ENCODE results near the gene DOK4. TPM values are rescaled to one million over a fixed set of nuclear protein-coding genes. Genes with fewer than 3 reads are reported as not detected.

DOK4 gene
- total and polyA plus RNA-seq, 7 donors = 3.9 to 147 (median 21.8) TPM

GRCh38 chr16:57509231-57509923, 23.1 kb upstream of the DOK4 start:
- H3K4me3 ChIP-seq = no peak overlapping the region
- peaks cover 0 to 8% (median 0%) of the 10 kb centered on the region in 4 donors for H3K36me3 ChIP-seq
- H3K27me3 ChIP-seq = no peaks in the 10 kb centered on the region
- DNase-seq = peak; percentile 47
- H3K27ac ChIP-seq = no peak overlapping the region
- H3K9me3 ChIP-seq = no peaks in the 10 kb centered on the region
- intact Hi-C loops (cut with DNase I) = no loop called here
- 81 to 87% methylated on average over 12 of the region's 12 CpGs for WGBS, 2 donors
- TF ChIP-seq POLR2A (IDR thresholded peaks at IDR 0.05) (no peak), POLR2AphosphoS5 (IDR thresholded peaks at IDR 0.05) (no peak), CTCF (IDR thresholded peaks at IDR 0.05) (no peak), EP300 (IDR thresholded peaks at IDR 0.05) (no peak)
- peaks cover 0 to 12% (median 5%) of the 10 kb centered on the region in 4 donors for H3K4me1 ChIP-seq

GRCh38 chr16:57508035-57508425, 21.7 kb upstream of the DOK4 start:
- TF ChIP-seq POLR2A (IDR thresholded peaks at IDR 0.05) = no peak
- TF ChIP-seq CTCF (IDR thresholded peaks at IDR 0.05) = no peak
- no peak for TF ChIP-seq EP300 (IDR thresholded peaks at IDR 0.05)
- no peak for TF ChIP-seq POLR2AphosphoS5 (IDR thresholded peaks at IDR 0.05)
- Histone ChIP-seq H3K4me3 (no peak overlapping the region), H3K36me3 (peaks cover 0 to 8% (median 0%) of the 10 kb centered on the region in 4 donors), H3K27me3 (no peaks in the 10 kb centered on the region), H3K27ac (no peak overlapping the region), H3K4me1 (peaks cover 0 to 3% (median 1%) of the 10 kb centered on the region in 4 donors), H3K9me3 (no peaks in the 10 kb centered on the region)
- intact Hi-C loops (cut with DNase I) = no loop called here
- 83 to 92% methylated on average over 3 of the region's 3 CpGs for WGBS, 2 donors
- peak; percentile 25 for DNase-seq

GRCh38 chr16:57507136-57508034, 21.1 kb upstream of the DOK4 start:
- WGBS, 2 donors = 74 to 76% methylated on average over 13 of the region's 13 CpGs
- intact Hi-C loops (cut with DNase I) = no loop called here
- Histone ChIP-seq H3K27ac (no peak overlapping the region), H3K36me3 (peaks cover 0 to 5% (median 0%) of the 10 kb centered on the region in 4 donors), H3K9me3 (no peaks in the 10 kb centered on the region), H3K27me3 (no peaks in the 10 kb centered on the region), H3K4me1 (no peaks in the 10 kb centered on the region), H3K4me3 (no peak overlapping the region)
- TF ChIP-seq POLR2A (IDR thresholded peaks at IDR 0.05) = no peak
- TF ChIP-seq EP300 (IDR thresholded peaks at IDR 0.05) = no peak
- no peak for TF ChIP-seq POLR2AphosphoS5 (IDR thresholded peaks at IDR 0.05)
- TF ChIP-seq CTCF (IDR thresholded peaks at IDR 0.05) = no peak
- DNase-seq = peak; percentile 41

GRCh38 chr16:57505169-57505568, 18.9 kb upstream of the DOK4 start:
- Histone ChIP-seq H3K4me3 (no peak overlapping the region), H3K9me3 (no peaks in the 10 kb centered on the region), H3K27ac (no peak overlapping the region), H3K27me3 (no peaks in the 10 kb centered on the region), H3K36me3 (no peaks in the 10 kb centered on the region), H3K4me1 (no peaks in the 10 kb centered on the region)
- 74 to 81% methylated on average over 6 of the region's 6 CpGs for WGBS, 2 donors
- intact Hi-C loops (cut with DNase I) = no loop called here
- no peak for TF ChIP-seq POLR2AphosphoS5 (IDR thresholded peaks at IDR 0.05)
- TF ChIP-seq POLR2A (IDR thresholded peaks at IDR 0.05) = no peak
- no peak for TF ChIP-seq EP300 (IDR thresholded peaks at IDR 0.05)
- DNase-seq = peak; percentile 24

GRCh38 chr16:57504491-57504890, 18.2 kb upstream of the DOK4 start:
- intact Hi-C loops (cut with DNase I) = no loop called here
- Histone ChIP-seq H3K27me3 (no peaks in the 10 kb centered on the region), H3K27ac (no peak overlapping the region), H3K9me3 (no peaks in the 10 kb centered on the region), H3K4me3 (no peak overlapping the region), H3K4me1 (no peaks in the 10 kb centered on the region), H3K36me3 (no peaks in the 10 kb centered on the region)
- DNase-seq = no peak
- 85 to 93% methylated on average over 5 of the region's 5 CpGs for WGBS, 2 donors
- TF ChIP-seq POLR2A (IDR thresholded peaks at IDR 0.05) = no peak
- no peak for TF ChIP-seq POLR2AphosphoS5 (IDR thresholded peaks at IDR 0.05)
- TF ChIP-seq EP300 (IDR thresholded peaks at IDR 0.05) = no peak
- TF ChIP-seq CTCF (IDR thresholded peaks at IDR 0.05) = no peak
